Keratinocyte (primary cell): ENCODE measurements around the gene MYT1. TPM values are rescaled to one million over a fixed set of nuclear protein-coding genes. Genes with fewer than 3 reads are reported as not detected.

Experiments used
- DNase-seq: peaks from one replicate; pipeline ENCODE4 v3.0.0-alpha.2; 2011; ENCODE audit warnings: low read depth, missing footprints, low spot score
- FAIRE-seq: peaks from 2 replicates; lab custom pipeline; 2011; peaks lifted over from hg19 to GRCh38; lab: Jason Lieb, UNC
- H2AFZ ChIP-seq: 2 replicates; pipeline ENCODE4 v1.6.0; 2012; ENCODE audit warnings: low read length, control low read depth, inconsistent platforms; ENCODE audit not compliant: control insufficient read depth
- H3K27ac ChIP-seq: 2 replicates; pipeline ENCODE4 v1.5.1; 2011; ENCODE audit warnings: low read length; ENCODE audit not compliant: control insufficient read depth, insufficient read depth
- H3K27me3 ChIP-seq: 3 replicates; pipeline ENCODE4 v1.6.0; 2011; ENCODE audit warnings: low read length; ENCODE audit not compliant: control insufficient read depth, insufficient read depth; ENCODE audit errors: extremely low read depth
- H3K36me3 ChIP-seq, 2 experiments: 2 replicates in 1 of 2; 3 replicates in 1 of 2; pipeline ENCODE4 v1.5.1; 2011; ENCODE audit warnings: low read length in 2 of 2, mild to moderate bottlenecking in 1 of 2; ENCODE audit not compliant: control insufficient read depth in 2 of 2, insufficient read depth in 2 of 2; ENCODE audit errors: extremely low read depth in 1 of 2
- H3K4me1 ChIP-seq: 3 replicates; pipeline ENCODE4 v1.5.1; 2011; ENCODE audit warnings: low read length; ENCODE audit not compliant: control insufficient read depth, insufficient read depth; ENCODE audit errors: extremely low read depth
- H3K4me2 ChIP-seq: 3 replicates; pipeline ENCODE4 v1.6.0; 2011; ENCODE audit warnings: low read depth, low read length; ENCODE audit not compliant: control insufficient read depth, insufficient read depth; ENCODE audit errors: extremely low read depth
- H3K4me3 ChIP-seq, 3 experiments: fragments of 200-600 bp in 1 of 3; sonication (generic) in 1 of 3; 2 replicates in 2 of 3; 3 replicates in 1 of 3; pipeline ENCODE4 v1.5.1; 2011 to 2016; ENCODE audit warnings: low read length in 3 of 3, mild to moderate bottlenecking in 3 of 3, control low read depth in 2 of 3, inconsistent platforms in 1 of 3, low read depth in 1 of 3, mixed read lengths in 1 of 3, mixed run types in 1 of 3, moderate library complexity in 1 of 3; ENCODE audit not compliant: control insufficient read depth in 2 of 3, insufficient read depth in 2 of 3; ENCODE audit errors: extremely low read depth in 1 of 3
- H3K79me2 ChIP-seq: 2 replicates; pipeline ENCODE4 v1.6.0; 2012; ENCODE audit warnings: low read length; ENCODE audit not compliant: control insufficient read depth, insufficient read depth
- H3K9ac ChIP-seq: 3 replicates; pipeline ENCODE4 v1.6.0; 2011; ENCODE audit warnings: low read length; ENCODE audit not compliant: control insufficient read depth, insufficient read depth; ENCODE audit errors: extremely low read depth
- H3K9me1 ChIP-seq: 3 replicates; pipeline ENCODE4 v1.6.0; 2011; ENCODE audit warnings: low read length; ENCODE audit not compliant: control insufficient read depth, insufficient read depth; ENCODE audit errors: extremely low read depth
- H3K9me3 ChIP-seq: 2 replicates; pipeline ENCODE4 v1.5.1; 2012; ENCODE audit warnings: low read depth, low read length; ENCODE audit not compliant: control insufficient read depth
- H4K20me1 ChIP-seq: 3 replicates; pipeline ENCODE4 v1.6.0; 2011; ENCODE audit warnings: low read length; ENCODE audit not compliant: control insufficient read depth, insufficient read depth; ENCODE audit errors: extremely low read depth
- EZH2 ChIP-seq: IDR thresholded peaks from one replicate; pipeline ENCODE4 v1.6.1; 2012; ENCODE audit warnings: inconsistent platforms, mild to moderate bottlenecking, low read length, moderate library complexity
- dilution Hi-C: fragments of 300-500 bp; cut with MboI; formaldehyde crosslinking; loops from one replicate; pipeline ENCODE4 v1.7.0; 2020; ENCODE audit warnings: low sequenced_read_pairs; ENCODE audit not compliant: extremely low pct_ligation_motif_present
- polyA plus RNA-seq, 5 experiments: library from polyadenylated mRNA; depleted of rRNA in 3 of 5; stranded (reverse) in 3 of 5; stranded (forward) in 1 of 5; unstranded in 1 of 5; fragments of >200 nt; gene quantifications; 1 replicate in 1 of 5; 2 replicates in 3 of 5; 3 replicates in 1 of 5; pipeline versions ENCODE4 v1.2.1 to v1.2.3, GENCODE V29; 2011 to 2012; ENCODE audit warnings: missing spikeins in 2 of 5, low read depth in 1 of 5, low replicate concordance in 1 of 5
- TF ChIP-seq, protein P1 (sequence below), 3 experiments: IDR thresholded peaks in 1 of 3; conservative IDR thresholded peaks in 1 of 3; optimal IDR thresholded peaks in 1 of 3; 2 replicates in 2 of 3; 3 replicates in 1 of 3; pipeline versions ENCODE3 to v1.5.1; 2011; ENCODE audit warnings: low read length in 3 of 3, mild to moderate bottlenecking in 3 of 3, moderate library complexity in 2 of 3, control low read depth in 1 of 3, inconsistent platforms in 1 of 3; ENCODE audit not compliant: insufficient read depth in 2 of 3; ENCODE audit errors: extremely low read depth in 1 of 3

MYT1 gene
- polyA plus RNA-seq, 1 donor (not counting 4 experiments of a cell fraction or from before 2014, with no cell fraction given), result not detected

DNA sequence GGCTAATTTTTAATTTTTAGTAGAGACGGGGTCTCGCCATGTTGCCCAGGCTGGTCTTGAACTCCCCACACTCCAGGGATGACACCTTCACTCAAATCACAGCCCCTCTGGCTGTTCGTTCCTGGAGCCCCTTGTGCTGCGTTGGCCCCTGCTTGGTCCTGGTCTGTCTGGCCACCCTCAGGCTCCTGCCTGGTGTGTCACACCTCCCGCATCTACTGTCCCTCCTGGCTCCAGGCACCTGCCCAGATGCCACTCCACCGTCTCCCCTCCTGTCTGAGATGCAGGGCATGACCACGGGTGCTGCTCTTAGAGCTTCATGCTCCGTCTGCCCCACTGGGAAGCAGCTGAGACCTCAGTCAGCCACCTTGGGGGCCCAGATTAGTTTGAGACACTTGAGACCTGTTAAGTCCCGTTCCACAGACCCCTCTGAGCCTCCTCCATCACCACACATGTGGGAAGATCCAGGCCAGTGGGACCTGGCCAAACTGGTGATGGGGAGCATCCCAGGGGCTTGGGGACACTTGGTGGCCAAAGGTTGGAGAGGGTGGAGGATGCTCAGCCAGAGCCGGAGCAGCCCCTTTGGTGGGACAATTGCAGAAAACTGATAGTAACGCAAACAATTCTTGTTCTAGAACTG, 35.0 kb upstream of the MYT1 start:
- H3K27me3 ChIP-seq, result no peaks in the 10 kb centered on the region

DNA sequence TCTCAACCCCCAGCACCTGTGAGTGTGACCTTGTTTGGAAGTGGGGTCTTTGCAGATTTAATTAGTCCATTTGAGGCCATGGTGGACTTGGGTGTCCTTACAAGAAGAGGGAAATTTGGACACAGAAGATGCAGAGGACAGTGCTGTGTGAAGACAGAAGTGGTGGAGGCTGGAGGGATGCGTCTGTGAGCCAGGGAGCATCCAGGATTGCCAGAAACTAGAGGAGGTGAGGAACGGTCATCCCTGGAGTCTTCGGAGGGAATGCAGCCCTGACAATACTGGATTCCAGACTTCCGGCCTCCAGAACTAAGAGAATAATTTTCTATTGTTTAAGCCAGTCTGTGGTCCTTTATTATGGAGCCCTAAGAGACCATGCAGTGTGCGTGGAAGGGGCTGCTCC, 34.0 kb upstream of the MYT1 start:
- no peak for FAIRE-seq
- no peak overlapping the region for H2AFZ ChIP-seq
- dilution Hi-C loops, result no loop called here

More for the DNA sequence above, 35.0 kb upstream of the MYT1 start:
- DNase-seq, result no peak
- FAIRE-seq, result no peak
- no peaks in the 10 kb centered on the region for H3K9me3 ChIP-seq
- H3K4me3 ChIP-seq, result no peak overlapping the region
- H4K20me1 ChIP-seq, result no peaks in the 10 kb centered on the region
- H3K36me3 ChIP-seq, result no peaks in the 10 kb centered on the region
- no peak for TF ChIP-seq EZH2
- TF ChIP-seq, protein P1, sequence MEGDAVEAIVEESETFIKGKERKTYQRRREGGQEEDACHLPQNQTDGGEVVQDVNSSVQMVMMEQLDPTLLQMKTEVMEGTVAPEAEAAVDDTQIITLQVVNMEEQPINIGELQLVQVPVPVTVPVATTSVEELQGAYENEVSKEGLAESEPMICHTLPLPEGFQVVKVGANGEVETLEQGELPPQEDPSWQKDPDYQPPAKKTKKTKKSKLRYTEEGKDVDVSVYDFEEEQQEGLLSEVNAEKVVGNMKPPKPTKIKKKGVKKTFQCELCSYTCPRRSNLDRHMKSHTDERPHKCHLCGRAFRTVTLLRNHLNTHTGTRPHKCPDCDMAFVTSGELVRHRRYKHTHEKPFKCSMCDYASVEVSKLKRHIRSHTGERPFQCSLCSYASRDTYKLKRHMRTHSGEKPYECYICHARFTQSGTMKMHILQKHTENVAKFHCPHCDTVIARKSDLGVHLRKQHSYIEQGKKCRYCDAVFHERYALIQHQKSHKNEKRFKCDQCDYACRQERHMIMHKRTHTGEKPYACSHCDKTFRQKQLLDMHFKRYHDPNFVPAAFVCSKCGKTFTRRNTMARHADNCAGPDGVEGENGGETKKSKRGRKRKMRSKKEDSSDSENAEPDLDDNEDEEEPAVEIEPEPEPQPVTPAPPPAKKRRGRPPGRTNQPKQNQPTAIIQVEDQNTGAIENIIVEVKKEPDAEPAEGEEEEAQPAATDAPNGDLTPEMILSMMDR (optimal IDR thresholded peaks at IDR 0.05 in 1 of 3, IDR thresholded peaks at IDR 0.05 in 1 of 3, conservative IDR thresholded peaks at IDR 0.05 in 1 of 3; ENCODE audit: extremely low read depth in 1 of 3, insufficient read depth in 2 of 3, low read length in 3 of 3), result no peak
- no peak overlapping the region for H3K9ac ChIP-seq
- no peak overlapping the region for H2AFZ ChIP-seq
- H3K79me2 ChIP-seq, result no peaks in the 10 kb centered on the region
- H3K4me2 ChIP-seq, result no peak overlapping the region
- no peaks in the 10 kb centered on the region for H3K9me1 ChIP-seq
- no peak overlapping the region for H3K27ac ChIP-seq
- dilution Hi-C loops, result no loop called here
- no peaks in the 10 kb centered on the region for H3K4me1 ChIP-seq

More for the DNA sequence above, 34.0 kb upstream of the MYT1 start:
- no peaks in the 10 kb centered on the region for H3K36me3 ChIP-seq
- H3K4me2 ChIP-seq, result no peak overlapping the region
- no peaks in the 10 kb centered on the region for H3K4me1 ChIP-seq
- H3K27ac ChIP-seq, result no peak overlapping the region
- no peak for DNase-seq
- no peak for TF ChIP-seq EZH2
- TF ChIP-seq, protein P1 (optimal IDR thresholded peaks at IDR 0.05 in 1 of 3, IDR thresholded peaks at IDR 0.05 in 1 of 3, conservative IDR thresholded peaks at IDR 0.05 in 1 of 3; ENCODE audit: extremely low read depth in 1 of 3, insufficient read depth in 2 of 3, low read length in 3 of 3), result no peak
- no peaks in the 10 kb centered on the region for H3K9me1 ChIP-seq
- no peaks in the 10 kb centered on the region for H4K20me1 ChIP-seq
- no peaks in the 10 kb centered on the region for H3K79me2 ChIP-seq
- H3K9me3 ChIP-seq, result no peaks in the 10 kb centered on the region
- H3K27me3 ChIP-seq, result no peaks in the 10 kb centered on the region
- H3K4me3 ChIP-seq, result no peak overlapping the region
- no peak overlapping the region for H3K9ac ChIP-seq
